ENCODE results near the gene OR4N2.
"Not testable (repeated sequence)": the region's sequence is repeated elsewhere in the genome, so short reads cannot be mapped to it uniquely, and the experiment has no call there.

The OR4N2 gene

GRCh38 chr14:19800282-19801117 lies 3.1 kb upstream of the OR4N2 start:
- no peaks in the 10 kb centered on the region for H3K4me1 ChIP-seq (ENCODE audit: insufficient read depth, low read length)
- no peaks in the 10 kb centered on the region for H3K36me3 ChIP-seq (ENCODE audit: insufficient read depth, low read length)
- peaks cover 93% of the 10 kb centered on the region for H3K9me3 ChIP-seq (ENCODE audit: insufficient read depth, low read depth, low read length)
- no peaks in the 10 kb centered on the region for H3K27me3 ChIP-seq (ENCODE audit: insufficient read depth, low read length)
- no peak overlapping the region for H3K4me3 ChIP-seq (ENCODE audit: low read length)
- no peak overlapping the region for H3K27ac ChIP-seq (ENCODE audit: low read depth, low read length)
- no peak overlapping the region for H3K9ac ChIP-seq (ENCODE audit: low read depth, low read length)
- 84% methylated on average over 17 of the region's 17 CpGs for WGBS

- H3K9ac ChIP-seq (ENCODE audit: low read depth, low read length): no peak overlapping the region
- H3K36me3 ChIP-seq (ENCODE audit: insufficient read depth, low read length): no peaks in the 10 kb centered on the region
- no peaks in the 10 kb centered on the region for H3K4me1 ChIP-seq (ENCODE audit: insufficient read depth, low read length)
- no peaks in the 10 kb centered on the region for H3K27me3 ChIP-seq (ENCODE audit: insufficient read depth, low read length)
- H3K9me3 ChIP-seq (ENCODE audit: insufficient read depth, low read depth, low read length): peaks cover 93% of the 10 kb centered on the region
- no peak overlapping the region for H3K4me3 ChIP-seq (ENCODE audit: low read length)
- 86% methylated on average over 13 of the region's 13 CpGs for WGBS
- no peak overlapping the region for H3K27ac ChIP-seq (ENCODE audit: low read depth, low read length)
Measured at GRCh38 chr14:19801118-19801464, 2.5 kb upstream of the OR4N2 start.

- not testable (repeated sequence) for H3K27ac ChIP-seq (ENCODE audit: low read depth, low read length); H3K9ac ChIP-seq (ENCODE audit: low read depth, low read length); H3K4me1 ChIP-seq (ENCODE audit: insufficient read depth, low read length); H3K4me3 ChIP-seq (ENCODE audit: low read length); H3K36me3 ChIP-seq (ENCODE audit: insufficient read depth, low read length); H3K27me3 ChIP-seq (ENCODE audit: insufficient read depth, low read length)
- WGBS: 54% methylated on average over 3 of the region's 4 CpGs
- peaks cover 71% of the 10 kb centered on the region for H3K9me3 ChIP-seq (ENCODE audit: insufficient read depth, low read depth, low read length)
Measured at GRCh38 chr14:19813171-19813920, 9.8 kb downstream of the OR4N2 start.

- H3K36me3 ChIP-seq (ENCODE audit: insufficient read depth, low read length); H3K27me3 ChIP-seq (ENCODE audit: insufficient read depth, low read length); H3K27ac ChIP-seq (ENCODE audit: low read depth, low read length); H3K4me3 ChIP-seq (ENCODE audit: low read length); H3K4me1 ChIP-seq (ENCODE audit: insufficient read depth, low read length); H3K9ac ChIP-seq (ENCODE audit: low read depth, low read length): not testable (repeated sequence)
- peaks cover 69% of the 10 kb centered on the region for H3K9me3 ChIP-seq (ENCODE audit: insufficient read depth, low read depth, low read length)
- WGBS: 43% methylated on average over 1 of the region's 1 CpG
Measured at GRCh38 chr14:19819879-19820278, 16.3 kb downstream of the OR4N2 start.

GRCh38 chr14:19821016-19821415 lies 17.4 kb downstream of the OR4N2 start:
- H3K9me3 ChIP-seq (ENCODE audit: insufficient read depth, low read depth, low read length): peaks cover 67% of the 10 kb centered on the region
- H3K4me3 ChIP-seq (ENCODE audit: low read length): not testable (repeated sequence)
- 78% methylated on average over 6 of the region's 6 CpGs for WGBS

GRCh38 chr14:19823178-19823577 lies 19.6 kb downstream of the OR4N2 start:
- H3K27me3 ChIP-seq (ENCODE audit: insufficient read depth, low read length): no peaks in the 10 kb centered on the region
- H3K4me1 ChIP-seq (ENCODE audit: insufficient read depth, low read length): no peaks in the 10 kb centered on the region
- no peak overlapping the region for H3K4me3 ChIP-seq (ENCODE audit: low read length)
- no peaks in the 10 kb centered on the region for H3K36me3 ChIP-seq (ENCODE audit: insufficient read depth, low read length)
- no CpG with 5 or more reads among the region's 1 CpG for WGBS
- H3K9me3 ChIP-seq (ENCODE audit: insufficient read depth, low read depth, low read length): peaks cover 82% of the 10 kb centered on the region
- H3K9ac ChIP-seq (ENCODE audit: low read depth, low read length): no peak overlapping the region
- no peak overlapping the region for H3K27ac ChIP-seq (ENCODE audit: low read depth, low read length)

More at GRCh38 chr14:19821016-19821415, 17.4 kb downstream of the OR4N2 start:
- not testable (repeated sequence) for H3K4me1 ChIP-seq (ENCODE audit: insufficient read depth, low read length); H3K27ac ChIP-seq (ENCODE audit: low read depth, low read length); H3K27me3 ChIP-seq (ENCODE audit: insufficient read depth, low read length); H3K36me3 ChIP-seq (ENCODE audit: insufficient read depth, low read length); H3K9ac ChIP-seq (ENCODE audit: low read depth, low read length)

- Histone ChIP-seq H3K9me3 (ENCODE audit: insufficient read depth, low read depth, low read length) (peaks cover 88% of the 10 kb centered on the region), H3K4me3 (ENCODE audit: low read length) (no peak overlapping the region), H3K27me3 (ENCODE audit: insufficient read depth, low read length) (no peaks in the 10 kb centered on the region), H3K9ac (ENCODE audit: low read depth, low read length) (no peak overlapping the region), H3K4me1 (ENCODE audit: insufficient read depth, low read length) (no peaks in the 10 kb centered on the region), H3K27ac (ENCODE audit: low read depth, low read length) (no peak overlapping the region), H3K36me3 (ENCODE audit: insufficient read depth, low read length) (no peaks in the 10 kb centered on the region)
- 40% methylated on average over 1 of the region's 1 CpG for WGBS
Measured at GRCh38 chr14:19823765-19824164, 20.2 kb downstream of the OR4N2 start.

- H3K9ac ChIP-seq (ENCODE audit: low read depth, low read length); H3K27me3 ChIP-seq (ENCODE audit: insufficient read depth, low read length); H3K27ac ChIP-seq (ENCODE audit: low read depth, low read length); H3K4me1 ChIP-seq (ENCODE audit: insufficient read depth, low read length); H3K36me3 ChIP-seq (ENCODE audit: insufficient read depth, low read length); H3K4me3 ChIP-seq (ENCODE audit: low read length): not testable (repeated sequence)
- WGBS: 86% methylated on average over 12 of the region's 12 CpGs
- H3K9me3 ChIP-seq (ENCODE audit: insufficient read depth, low read depth, low read length): peaks cover 91% of the 10 kb centered on the region
Measured at GRCh38 chr14:19827626-19828244, 24.2 kb downstream of the OR4N2 start.

GRCh38 chr14:19828314-19828713 lies 24.7 kb downstream of the OR4N2 start:
- H3K9ac ChIP-seq (ENCODE audit: low read depth, low read length): no peak overlapping the region
- peaks cover 91% of the 10 kb centered on the region for H3K9me3 ChIP-seq (ENCODE audit: insufficient read depth, low read depth, low read length)
- H3K27ac ChIP-seq (ENCODE audit: low read depth, low read length): no peak overlapping the region
- H3K4me1 ChIP-seq (ENCODE audit: insufficient read depth, low read length): no peaks in the 10 kb centered on the region
- no peaks in the 10 kb centered on the region for H3K36me3 ChIP-seq (ENCODE audit: insufficient read depth, low read length)
- H3K27me3 ChIP-seq (ENCODE audit: insufficient read depth, low read length): no peaks in the 10 kb centered on the region
- H3K4me3 ChIP-seq (ENCODE audit: low read length): no peak overlapping the region
- WGBS: 100% methylated on average over 2 of the region's 2 CpGs

- peak overlapping the region; percentile 10; the same call in 1 of the 2 replicates for H3K4me3 ChIP-seq (ENCODE audit: low read length)
- not testable (repeated sequence) for H3K36me3 ChIP-seq (ENCODE audit: insufficient read depth, low read length)
- 82% methylated on average over 8 of the region's 8 CpGs for WGBS
Measured at GRCh38 chr14:19834203-19834848, 30.8 kb downstream of the OR4N2 start.

GRCh38 chr14:19838433-19838832 lies 34.9 kb downstream of the OR4N2 start:
- no peaks in the 10 kb centered on the region for H3K27me3 ChIP-seq (ENCODE audit: insufficient read depth, low read length)
- H3K27ac ChIP-seq (ENCODE audit: low read depth, low read length): no peak overlapping the region
- H3K36me3 ChIP-seq (ENCODE audit: insufficient read depth, low read length): no peaks in the 10 kb centered on the region
- H3K9ac ChIP-seq (ENCODE audit: low read depth, low read length): no peak overlapping the region
- H3K9me3 ChIP-seq (ENCODE audit: insufficient read depth, low read depth, low read length): peaks cover 94% of the 10 kb centered on the region
- no peaks in the 10 kb centered on the region for H3K4me1 ChIP-seq (ENCODE audit: insufficient read depth, low read length)
- no peak overlapping the region for H3K4me3 ChIP-seq (ENCODE audit: low read length)

More at GRCh38 chr14:19834203-19834848, 30.8 kb downstream of the OR4N2 start:
- not testable (repeated sequence) for H3K4me1 ChIP-seq (ENCODE audit: insufficient read depth, low read length); H3K9ac ChIP-seq (ENCODE audit: low read depth, low read length); H3K27ac ChIP-seq (ENCODE audit: low read depth, low read length); H3K27me3 ChIP-seq (ENCODE audit: insufficient read depth, low read length)
- H3K9me3 ChIP-seq (ENCODE audit: insufficient read depth, low read depth, low read length): peaks cover 98% of the 10 kb centered on the region

Data from HUES64 (cell line).